Neural crest cell (in vitro differentiated cells): ENCODE data around the gene SPAM1. TPM values are rescaled to one million over a fixed set of nuclear protein-coding genes. Genes with fewer than 3 reads are reported as not detected.

Experiments used
- DNase-seq: peaks from one replicate; pipeline ENCODE4 v3.0.0; 2021; ENCODE audit warnings: low read depth, mixed read lengths, low spot score
- H3K27ac Mint-ChIP-seq: one replicate; pipeline ENCODE4 v1.8.0; 2021; ENCODE audit warnings: mild to moderate bottlenecking, mixed read lengths; ENCODE audit not compliant: unreplicated experiment
- H3K27me3 Mint-ChIP-seq: 2 replicates; pipeline ENCODE4 v1.8.0; 2021; ENCODE audit warnings: low read depth, mild to moderate bottlenecking, mixed read lengths
- H3K36me3 Mint-ChIP-seq: 2 replicates; pipeline ENCODE4 v1.8.0; 2021; ENCODE audit warnings: low read depth, mild to moderate bottlenecking, mixed read lengths
- H3K4me1 Mint-ChIP-seq: 2 replicates; pipeline ENCODE4 v1.8.0; 2021; ENCODE audit warnings: mixed read lengths
- H3K4me3 Mint-ChIP-seq: one replicate; pipeline ENCODE4 v1.8.0; 2021; ENCODE audit warnings: mild to moderate bottlenecking, mixed read lengths
- H3K9me3 Mint-ChIP-seq: 2 replicates; pipeline ENCODE4 v1.8.0; 2021; ENCODE audit warnings: mixed read lengths
- total RNA-seq: library from RNA; stranded (reverse); gene quantifications from 2 replicates; pipeline ENCODE4 v1.2.1, GENCODE V29; 2021
- TF ChIP-seq, protein P1 (sequence below): fragments of 200-600 bp; sonication (generic); conservative IDR thresholded peaks from 2 replicates; pipeline ENCODE4 v1.5.0; 2021; ENCODE audit warnings: antibody characterized with exemption, mild to moderate bottlenecking

SPAM1 gene
- total RNA-seq, 1 donor from 2014 or later = not detected

DNA sequence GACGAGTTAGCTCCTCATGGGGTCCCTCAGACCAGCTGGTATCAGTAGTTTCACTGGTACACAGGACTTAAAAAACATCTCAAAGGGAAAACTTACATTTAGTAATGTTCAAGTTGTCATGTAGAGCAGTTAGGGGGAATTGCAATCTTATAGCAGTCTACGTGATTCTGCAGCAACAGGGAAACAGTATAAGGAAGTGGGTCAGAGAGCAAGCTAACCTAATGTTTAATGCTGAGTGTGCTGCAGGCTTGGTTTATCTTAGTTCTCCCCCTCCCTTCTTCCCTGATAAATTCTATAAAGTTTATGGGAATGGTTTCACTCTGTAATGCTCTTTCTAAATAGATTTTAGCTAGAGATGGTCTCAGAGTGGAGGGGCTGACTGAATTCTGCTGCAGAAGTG lies 11.3 kb downstream of the SPAM1 start:
- DNase-seq = no peak

DNA sequence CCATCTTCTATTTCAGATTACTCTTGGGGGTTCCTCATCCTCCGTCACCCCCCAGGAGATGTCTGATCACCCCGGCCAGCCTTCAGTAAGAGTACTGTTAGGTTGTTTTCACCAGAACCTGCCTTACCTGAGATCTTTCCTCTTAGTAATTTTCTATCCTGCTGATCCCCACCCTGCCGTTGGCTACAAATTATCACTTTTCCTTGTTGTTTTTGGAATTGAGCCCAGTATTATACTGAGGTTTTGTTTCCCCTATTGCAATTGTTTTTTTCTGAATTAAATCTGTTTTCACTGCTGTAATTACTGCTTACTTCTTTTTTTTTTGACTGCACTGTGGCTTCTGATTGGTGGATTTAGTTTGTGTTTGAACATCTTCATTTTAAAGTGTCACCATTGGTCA lies 14.7 kb downstream of the SPAM1 start:
- DNase-seq = no peak
- H3K4me3 Mint-ChIP-seq = no peak overlapping the region
- peaks cover 4% of the 10 kb centered on the region for H3K27me3 Mint-ChIP-seq
- H3K9me3 Mint-ChIP-seq = peaks cover 11% of the 10 kb centered on the region
- H3K27ac Mint-ChIP-seq = no peak overlapping the region
- TF ChIP-seq, protein P1, sequence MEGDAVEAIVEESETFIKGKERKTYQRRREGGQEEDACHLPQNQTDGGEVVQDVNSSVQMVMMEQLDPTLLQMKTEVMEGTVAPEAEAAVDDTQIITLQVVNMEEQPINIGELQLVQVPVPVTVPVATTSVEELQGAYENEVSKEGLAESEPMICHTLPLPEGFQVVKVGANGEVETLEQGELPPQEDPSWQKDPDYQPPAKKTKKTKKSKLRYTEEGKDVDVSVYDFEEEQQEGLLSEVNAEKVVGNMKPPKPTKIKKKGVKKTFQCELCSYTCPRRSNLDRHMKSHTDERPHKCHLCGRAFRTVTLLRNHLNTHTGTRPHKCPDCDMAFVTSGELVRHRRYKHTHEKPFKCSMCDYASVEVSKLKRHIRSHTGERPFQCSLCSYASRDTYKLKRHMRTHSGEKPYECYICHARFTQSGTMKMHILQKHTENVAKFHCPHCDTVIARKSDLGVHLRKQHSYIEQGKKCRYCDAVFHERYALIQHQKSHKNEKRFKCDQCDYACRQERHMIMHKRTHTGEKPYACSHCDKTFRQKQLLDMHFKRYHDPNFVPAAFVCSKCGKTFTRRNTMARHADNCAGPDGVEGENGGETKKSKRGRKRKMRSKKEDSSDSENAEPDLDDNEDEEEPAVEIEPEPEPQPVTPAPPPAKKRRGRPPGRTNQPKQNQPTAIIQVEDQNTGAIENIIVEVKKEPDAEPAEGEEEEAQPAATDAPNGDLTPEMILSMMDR = no peak
- peaks cover 4% of the 10 kb centered on the region for H3K36me3 Mint-ChIP-seq
- H3K4me1 Mint-ChIP-seq = peaks cover 4% of the 10 kb centered on the region

More for the DNA sequence above, 11.3 kb downstream of the SPAM1 start:
- H3K27me3 Mint-ChIP-seq = peaks cover 4% of the 10 kb centered on the region
- H3K9me3 Mint-ChIP-seq = peaks cover 17% of the 10 kb centered on the region
- H3K4me3 Mint-ChIP-seq = no peak overlapping the region
- peaks cover 4% of the 10 kb centered on the region for H3K36me3 Mint-ChIP-seq
- no peaks in the 10 kb centered on the region for H3K4me1 Mint-ChIP-seq
- no peak overlapping the region for H3K27ac Mint-ChIP-seq
- TF ChIP-seq, protein P1 = no peak

DNA sequence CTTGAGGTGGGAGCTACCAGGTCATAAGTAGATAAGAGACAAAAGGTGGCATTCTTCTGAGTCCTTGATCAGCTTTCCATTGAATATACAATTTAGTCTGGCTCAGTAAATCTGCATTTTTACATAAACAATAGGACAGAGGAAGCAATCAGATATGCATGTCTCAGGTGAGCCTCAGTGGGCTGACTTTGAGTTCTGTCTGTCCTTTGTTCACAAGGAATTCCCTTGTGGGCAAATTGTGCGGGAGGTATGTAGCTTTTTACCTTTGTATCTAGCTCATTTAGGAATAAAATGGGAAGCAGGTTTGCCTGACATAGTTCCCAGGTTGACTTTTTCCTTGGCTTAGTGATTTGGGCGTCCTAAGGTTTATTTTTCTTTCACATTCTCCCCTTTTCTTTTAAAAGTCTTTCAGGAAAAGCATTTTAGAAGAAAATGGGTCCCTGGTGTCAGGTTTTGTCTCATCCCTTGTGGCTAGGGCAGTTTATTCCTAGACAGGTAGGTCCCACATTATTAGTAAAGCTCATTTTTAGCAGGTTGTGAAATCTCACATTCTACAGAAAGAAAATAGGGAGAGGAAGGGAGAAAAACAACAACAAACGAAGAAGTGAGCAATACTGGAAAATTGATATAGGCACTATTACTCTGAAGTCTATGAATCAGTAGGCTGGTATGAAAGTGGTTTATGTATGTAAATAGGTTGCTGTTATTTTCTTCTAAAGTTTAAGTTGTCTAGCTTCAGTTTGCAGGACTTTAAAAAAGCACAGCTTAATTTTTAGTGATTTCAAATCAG lies 16.5 kb downstream of the SPAM1 start:
- Mint-ChIP-seq H3K4me3 (no peak overlapping the region), H3K27me3 (peaks cover 4% of the 10 kb centered on the region), H3K36me3 (no peaks in the 10 kb centered on the region), H3K27ac (no peak overlapping the region), H3K4me1 (peaks cover 4% of the 10 kb centered on the region), H3K9me3 (peaks cover 6% of the 10 kb centered on the region)
- DNase-seq = no peak
- TF ChIP-seq, protein P1 = no peak

DNA sequence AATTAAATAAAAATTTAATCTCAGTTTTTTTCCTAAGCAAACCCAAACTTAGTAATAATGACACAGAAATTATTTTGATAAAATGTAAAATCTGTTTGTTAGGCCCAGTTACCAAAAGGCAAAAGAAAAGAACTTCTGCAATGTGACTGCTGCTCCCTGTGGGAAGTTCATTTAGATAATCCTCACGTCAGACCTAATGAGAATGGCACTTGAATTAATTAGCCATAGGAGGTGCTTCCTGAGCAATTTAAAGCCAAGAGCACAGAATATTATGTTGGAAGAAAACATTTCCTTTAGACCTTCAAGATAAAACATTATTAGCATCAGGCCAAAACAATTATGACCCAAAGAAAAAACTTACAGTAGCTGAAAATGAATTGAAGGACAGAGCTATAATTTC lies 19.4 kb downstream of the SPAM1 start:
- H3K9me3 Mint-ChIP-seq = no peaks in the 10 kb centered on the region
- H3K27me3 Mint-ChIP-seq = peaks cover 4% of the 10 kb centered on the region
- TF ChIP-seq, protein P1 = no peak
- no peak overlapping the region for H3K27ac Mint-ChIP-seq
- H3K4me3 Mint-ChIP-seq = no peak overlapping the region
- peaks cover 4% of the 10 kb centered on the region for H3K4me1 Mint-ChIP-seq
- DNase-seq = no peak
- no peaks in the 10 kb centered on the region for H3K36me3 Mint-ChIP-seq

DNA sequence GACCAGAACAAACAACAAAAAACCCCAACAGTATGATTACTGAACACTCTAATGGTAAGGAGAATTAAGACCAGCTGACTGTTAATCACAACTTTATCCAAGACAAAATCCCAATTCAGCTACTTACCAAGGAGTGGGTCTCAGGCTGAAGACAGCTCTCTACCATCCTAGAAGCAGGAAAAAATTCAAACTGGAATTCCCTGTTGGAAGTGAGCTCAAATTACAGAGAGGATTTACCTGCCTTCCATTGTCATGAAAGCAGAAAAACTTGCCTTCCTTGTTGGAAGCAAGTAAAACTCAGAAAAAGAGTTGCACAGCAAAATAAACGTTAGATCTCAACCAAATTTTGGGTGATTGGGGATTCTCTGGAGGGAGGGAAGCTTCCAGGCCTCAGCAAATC lies 20.9 kb downstream of the SPAM1 start:
- Mint-ChIP-seq H3K9me3 (peaks cover 4% of the 10 kb centered on the region), H3K27me3 (peaks cover 4% of the 10 kb centered on the region), H3K4me3 (no peak overlapping the region), H3K27ac (no peak overlapping the region), H3K36me3 (no peaks in the 10 kb centered on the region), H3K4me1 (peaks cover 4% of the 10 kb centered on the region)
- TF ChIP-seq, protein P1 = no peak
- DNase-seq = no peak
